Adipocyte (in vitro differentiated cells): ENCODE measurements around the gene MDFI.

Source experiments
- DNase-seq: peaks from one replicate; pipeline ENCODE4 v3.0.0-alpha.2; 2015; ENCODE audit warnings: low read depth
- H3K27me3 ChIP-seq: replicated peaks from 2 replicates; pipeline ENCODE4 v1.7.0; 2013; ENCODE audit warnings: mild to moderate bottlenecking, low read length, moderate library complexity; ENCODE audit not compliant: control insufficient read depth, insufficient read depth
- H3K36me3 ChIP-seq: 2 replicates; pipeline ENCODE4 v1.7.0; 2013; ENCODE audit warnings: low read length, mild to moderate bottlenecking, moderate library complexity; ENCODE audit not compliant: control insufficient read depth, insufficient read depth, severe bottlenecking
- H3K4me1 ChIP-seq: 2 replicates; pipeline ENCODE4 v1.7.0; 2013; ENCODE audit warnings: mild to moderate bottlenecking, low read length, moderate library complexity; ENCODE audit not compliant: control insufficient read depth, insufficient read depth
- H3K4me3 ChIP-seq: 2 replicates; pipeline ENCODE4 v1.7.0; 2013; ENCODE audit warnings: mild to moderate bottlenecking, low read length, moderate library complexity
- H3K9ac ChIP-seq: 2 replicates; pipeline ENCODE4 v1.7.0; 2013; ENCODE audit warnings: mild to moderate bottlenecking, low read length, moderate library complexity
- H3K9me3 ChIP-seq: 2 replicates; pipeline ENCODE4 v1.7.0; 2013; ENCODE audit warnings: mild to moderate bottlenecking, low read length, moderate library complexity; ENCODE audit not compliant: control insufficient read depth

Gene MDFI

GRCh38 chr6:41622206-41622988 is 15.9 kb upstream of the MDFI start:
- Histone ChIP-seq H3K4me3 (no peak overlapping the region), H3K9ac (no peak overlapping the region), H3K27me3 (peaks cover 18% of the 10 kb centered on the region), H3K4me1 (no peaks in the 10 kb centered on the region), H3K36me3 (no peaks in the 10 kb centered on the region), H3K9me3 (peaks cover 24% of the 10 kb centered on the region)
- DNase-seq, result peak; percentile 30

GRCh38 chr6:41623330-41623729 is 14.9 kb upstream of the MDFI start:
- Histone ChIP-seq H3K9me3 (peaks cover 24% of the 10 kb centered on the region), H3K4me3 (no peak overlapping the region), H3K9ac (no peak overlapping the region), H3K36me3 (no peaks in the 10 kb centered on the region), H3K4me1 (no peaks in the 10 kb centered on the region), H3K27me3 (peaks cover 20% of the 10 kb centered on the region)
- DNase-seq, result no peak

GRCh38 chr6:41624621-41625380 is 13.5 kb upstream of the MDFI start:
- Histone ChIP-seq H3K27me3 (peaks cover 28% of the 10 kb centered on the region), H3K4me1 (no peaks in the 10 kb centered on the region), H3K9me3 (peaks cover 24% of the 10 kb centered on the region), H3K4me3 (no peak overlapping the region), H3K36me3 (no peaks in the 10 kb centered on the region), H3K9ac (no peak overlapping the region)
- no peak for DNase-seq

- Histone ChIP-seq H3K36me3 (no peaks in the 10 kb centered on the region), H3K4me3 (no peak overlapping the region), H3K27me3 (peaks cover 32% of the 10 kb centered on the region), H3K9me3 (peaks cover 24% of the 10 kb centered on the region), H3K9ac (no peak overlapping the region), H3K4me1 (no peaks in the 10 kb centered on the region)
- DNase-seq, result no peak
Observed at GRCh38 chr6:41625442-41625841, 12.8 kb upstream of the MDFI start.

GRCh38 chr6:41626022-41626421 is 12.2 kb upstream of the MDFI start:
- Histone ChIP-seq H3K9me3 (peaks cover 18% of the 10 kb centered on the region), H3K9ac (no peak overlapping the region), H3K27me3 (peaks cover 37% of the 10 kb centered on the region), H3K4me1 (no peaks in the 10 kb centered on the region), H3K36me3 (no peaks in the 10 kb centered on the region), H3K4me3 (no peak overlapping the region)
- DNase-seq, result no peak

GRCh38 chr6:41626917-41627316 is 11.4 kb upstream of the MDFI start:
- H3K36me3 ChIP-seq, result no peaks in the 10 kb centered on the region
- H3K9ac ChIP-seq, result no peak overlapping the region
- DNase-seq, result no peak
- H3K4me3 ChIP-seq, result no peak overlapping the region
- H3K27me3 ChIP-seq, result peaks cover 38% of the 10 kb centered on the region
- H3K4me1 ChIP-seq, result no peaks in the 10 kb centered on the region
- peaks cover 9% of the 10 kb centered on the region for H3K9me3 ChIP-seq

- H3K36me3 ChIP-seq, result no peaks in the 10 kb centered on the region
- H3K4me1 ChIP-seq, result no peaks in the 10 kb centered on the region
- H3K9ac ChIP-seq, result no peak overlapping the region
- no peak overlapping the region for H3K4me3 ChIP-seq
- peaks cover 49% of the 10 kb centered on the region for H3K27me3 ChIP-seq
- H3K9me3 ChIP-seq, result no peaks in the 10 kb centered on the region
- no peak for DNase-seq
Observed at GRCh38 chr6:41629128-41629527, 9.1 kb upstream of the MDFI start.

GRCh38 chr6:41630069-41630468 is 8.2 kb upstream of the MDFI start:
- Histone ChIP-seq H3K4me3 (no peak overlapping the region), H3K9ac (no peak overlapping the region), H3K9me3 (no peaks in the 10 kb centered on the region), H3K4me1 (peaks cover 3% of the 10 kb centered on the region), H3K27me3 (peaks cover 55% of the 10 kb centered on the region), H3K36me3 (no peaks in the 10 kb centered on the region)
- DNase-seq, result no peak

- DNase-seq, result no peak
- H3K9ac ChIP-seq, result no peak overlapping the region
Observed at GRCh38 chr6:41630946-41631345, 7.3 kb upstream of the MDFI start.

GRCh38 chr6:41633056-41633634 is 5.1 kb upstream of the MDFI start:
- Histone ChIP-seq H3K4me1 (peaks cover 3% of the 10 kb centered on the region), H3K4me3 (no peak overlapping the region), H3K9me3 (no peaks in the 10 kb centered on the region), H3K9ac (no peak overlapping the region), H3K27me3 (peaks cover 64% of the 10 kb centered on the region), H3K36me3 (no peaks in the 10 kb centered on the region)
- no peak for DNase-seq

More at GRCh38 chr6:41630946-41631345, 7.3 kb upstream of the MDFI start:
- Histone ChIP-seq H3K4me1 (peaks cover 3% of the 10 kb centered on the region), H3K4me3 (no peak overlapping the region), H3K36me3 (no peaks in the 10 kb centered on the region), H3K9me3 (no peaks in the 10 kb centered on the region), H3K27me3 (peaks cover 57% of the 10 kb centered on the region)

- no peak for DNase-seq
- peaks cover 63% of the 10 kb centered on the region for H3K27me3 ChIP-seq
Observed at GRCh38 chr6:41634657-41635056, 3.6 kb upstream of the MDFI start.

More at GRCh38 chr6:41634657-41635056, 3.6 kb upstream of the MDFI start:
- no peak overlapping the region for H3K4me3 ChIP-seq
- H3K9ac ChIP-seq, result no peak overlapping the region
- H3K9me3 ChIP-seq, result no peaks in the 10 kb centered on the region
- H3K36me3 ChIP-seq, result no peaks in the 10 kb centered on the region
- H3K4me1 ChIP-seq, result peaks cover 8% of the 10 kb centered on the region
